ENCODE results near the gene EPHB4. TPM values are rescaled to one million over a fixed set of nuclear protein-coding genes. Genes with fewer than 3 reads are reported as not detected.

Gene EPHB4
- total and polyA plus RNA-seq, 2 of the 8 experiments (the other 6 are each of a cell fraction or from before 2014, with no cell fraction given): 85.0 to 113 TPM

GRCh38 chr7:100837099-100837836 lies 9.9 kb upstream of the EPHB4 start (continued):
- TF ChIP-seq ATF3 (IDR thresholded peaks at IDR 0.05; ENCODE audit: insufficient read depth, low read depth, low read length) (peak; percentile 63), RBBP5 (IDR thresholded peaks at IDR 0.05; ENCODE audit: borderline replicate concordance, low read depth, low read length) (peak; percentile 39; the same call in 1 of the 2 replicates), HDAC2 (IDR thresholded peaks at IDR 0.05; ENCODE audit: borderline replicate concordance in 1 of 2, low read depth in 2 of 2, low read length in 2 of 2) (no peak)
- TF ChIP-seq, protein P1, sequence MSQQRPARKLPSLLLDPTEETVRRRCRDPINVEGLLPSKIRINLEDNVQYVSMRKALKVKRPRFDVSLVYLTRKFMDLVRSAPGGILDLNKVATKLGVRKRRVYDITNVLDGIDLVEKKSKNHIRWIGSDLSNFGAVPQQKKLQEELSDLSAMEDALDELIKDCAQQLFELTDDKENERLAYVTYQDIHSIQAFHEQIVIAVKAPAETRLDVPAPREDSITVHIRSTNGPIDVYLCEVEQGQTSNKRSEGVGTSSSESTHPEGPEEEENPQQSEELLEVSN (IDR thresholded peaks at IDR 0.05): no peak; the same call in 1 of the 2 replicates

All from H1 (cell line).